GM19193 (cell line): ENCODE measurements around the gene ATP9A.

Source experiments
- POLR2A ChIP-seq: IDR thresholded peaks from 4 replicates; pipeline ENCODE4 v1.6.1; 2011; ENCODE audit not compliant: insufficient read depth, insufficient read length; ENCODE audit errors: extremely low read depth

ATP9A gene

GRCh38 chr20:51598556-51598955 is 169.6 kb downstream of the ATP9A start:
- TF ChIP-seq POLR2A = no peak

- no peak for TF ChIP-seq POLR2A
Measured at GRCh38 chr20:51597389-51598231, 170.6 kb downstream of the ATP9A start.

GRCh38 chr20:51596668-51597388 is 171.4 kb downstream of the ATP9A start:
- no peak for TF ChIP-seq POLR2A

GRCh38 chr20:51595744-51596143 is 172.4 kb downstream of the ATP9A start:
- no peak for TF ChIP-seq POLR2A

GRCh38 chr20:51595058-51595532 is 173.1 kb downstream of the ATP9A start:
- TF ChIP-seq POLR2A = no peak

GRCh38 chr20:51594236-51595057 is 173.7 kb downstream of the ATP9A start:
- TF ChIP-seq POLR2A = no peak

GRCh38 chr20:51593584-51593983 is 174.6 kb downstream of the ATP9A start:
- no peak for TF ChIP-seq POLR2A

GRCh38 chr20:51592564-51592963 is 175.6 kb downstream of the ATP9A start:
- no peak for TF ChIP-seq POLR2A

- TF ChIP-seq POLR2A = no peak
Measured at GRCh38 chr20:51591871-51592270, 176.3 kb downstream of the ATP9A start.

- TF ChIP-seq POLR2A = no peak
Measured at GRCh38 chr20:51588762-51589161, 179.4 kb downstream of the ATP9A start.

- TF ChIP-seq POLR2A = no peak
Measured at GRCh38 chr20:51587145-51587544, 181.0 kb downstream of the ATP9A start.

- no peak for TF ChIP-seq POLR2A
Measured at GRCh38 chr20:51586005-51586440, 182.2 kb downstream of the ATP9A start.

GRCh38 chr20:51585148-51585547 is 183.0 kb downstream of the ATP9A start:
- no peak for TF ChIP-seq POLR2A

GRCh38 chr20:51584737-51585136 is 183.5 kb downstream of the ATP9A start:
- TF ChIP-seq POLR2A = no peak

GRCh38 chr20:51584116-51584515 is 184.1 kb downstream of the ATP9A start:
- TF ChIP-seq POLR2A = no peak

- TF ChIP-seq POLR2A = no peak
Measured at GRCh38 chr20:51583499-51583898, 184.7 kb downstream of the ATP9A start.

- no peak for TF ChIP-seq POLR2A
Measured at GRCh38 chr20:51583073-51583472, 185.1 kb downstream of the ATP9A start.
